ENCODE measurements around the gene SLAIN1. TPM values are rescaled to one million over a fixed set of nuclear protein-coding genes. Genes with fewer than 3 reads are reported as not detected.

Gene SLAIN1
- total and polyA plus RNA-seq, 2 of the 8 experiments (the other 6 are each of a cell fraction or from before 2014, with no cell fraction given) = 35.0 to 37.7 TPM

GRCh38 chr13:77698201-77699058 lies 943 bp downstream of the SLAIN1 start:
- Histone ChIP-seq H2BK20ac (ENCODE audit: low read length) (no peak overlapping the region), H2AK5ac (ENCODE audit: low read depth, low read length) (no peak overlapping the region), H2AFZ (ENCODE audit: low read length) (no peak overlapping the region), H3K4me2 (ENCODE audit: insufficient read depth in 1 of 2, low read depth in 2 of 2, low read length in 2 of 2) (peak overlapping the region; percentile 86 to 95), H3K9ac (replicated peaks in 1 of 4; ENCODE audit: extremely low read depth in 1 of 4, low read depth in 3 of 4, low read length in 3 of 4) (peak overlapping the region; percentile 5 to 77 (median 60); a peak in 6 of 7 replicates), H3K27me3 (replicated peaks in 1 of 4; ENCODE audit: control insufficient read depth in 3 of 4, extremely low read depth in 1 of 4, insufficient read depth in 3 of 4, low read length in 3 of 4) (no peaks in the 10 kb centered on the region; a peak in 1 of 7 replicates), H3K36me3 (ENCODE audit: control insufficient read depth in 2 of 4, insufficient read depth in 4 of 4, low read length in 3 of 4) (no peaks in the 10 kb centered on the region), H4K5ac (ENCODE audit: insufficient read length, low read depth, low read length) (no peak overlapping the region), H3K23ac (ENCODE audit: insufficient read length) (no peak overlapping the region), H3K56ac (replicated peaks; ENCODE audit: insufficient read length, low read depth, low read length) (no peak overlapping the region), H2BK12ac (ENCODE audit: low read depth, low read length) (no peak overlapping the region), H3K14ac (ENCODE audit: insufficient read length) (no peak overlapping the region), H3K79me1 (ENCODE audit: low read depth, low read length) (no peaks in the 10 kb centered on the region; the same call in 1 of the 2 replicates), H2BK15ac (ENCODE audit: low read length) (no peak overlapping the region), H3K27ac (ENCODE audit: low read depth, low read length) (no peak overlapping the region), H3K9me3 (ENCODE audit: insufficient read depth in 2 of 2, low read depth in 1 of 2, low read length in 1 of 2) (no peaks in the 10 kb centered on the region), H4K8ac (ENCODE audit: extremely low read depth, insufficient read depth, low read length) (no peak overlapping the region; the same call in 1 of the 2 replicates), H3K79me2 (ENCODE audit: control insufficient read depth in 1 of 2, insufficient read depth in 2 of 2, low read length in 2 of 2) (peaks cover 0 to 46% of the 10 kb centered on the region in 2 experiments; a peak in 3 of 4 replicates), H3K4me3 (ENCODE audit: extremely low read depth in 1 of 4, insufficient read depth in 2 of 4, low read depth in 3 of 4, low read length in 4 of 4) (peak overlapping the region; percentile 66 to 88 (median 83)), H3K23me2 (ENCODE audit: low read depth, low read length) (peaks cover 4% of the 10 kb centered on the region), H3K18ac (ENCODE audit: extremely low read depth, low read length) (no peak overlapping the region), H2BK5ac (ENCODE audit: low read depth, low read length) (no peak overlapping the region), H3K4me1 (replicated peaks in 1 of 4; ENCODE audit: control insufficient read depth in 3 of 4, insufficient read depth in 4 of 4, low read length in 3 of 4) (peaks cover 0 to 5% (median 4%) of the 10 kb centered on the region in 4 experiments; a peak in 3 of 7 replicates), H4K91ac (replicated peaks; ENCODE audit: insufficient read length, low read length) (no peak overlapping the region), H4K20me1 (replicated peaks in 1 of 2; ENCODE audit: control insufficient read depth in 1 of 2, insufficient read depth in 2 of 2, low read length in 2 of 2) (peaks cover 8 to 16% of the 10 kb centered on the region in 2 experiments), H3K4ac (replicated peaks; ENCODE audit: insufficient read length, low read depth, low read length) (no peak overlapping the region), H2BK120ac (replicated peaks; ENCODE audit: low read depth, low read length) (no peak overlapping the region)
- ChIA-PET POLR2A (ENCODE audit: partially characterized antibody) (interaction anchor here (1.2 to 1.7 kb wide), 3 partner anchors 10 to 23 kb away, joined by 3 to 4 read pairs (median 4); no protein-coding TSS in a partner anchor), CTCF (ENCODE audit: partially characterized antibody) (interaction anchor here (0.7 to 2.5 kb wide), 4 partner anchors 10 to 127 kb away, joined by 3 to 7 read pairs (median 4); no protein-coding TSS in a partner anchor)
- 1% methylated on average over 49 of the region's 75 CpGs; no CpG with 5 or more reads in 1 of the 2 experiments for WGBS, 2 experiments (ENCODE audit: extremely low coverage in 1 of 2, insufficient coverage in 1 of 2, insufficient read length in 1 of 2, insufficient replicate concordance in 2 of 2, low coverage in 1 of 2, low lambda C conversion rate in 2 of 2, missing lambda C conversion rate in 1 of 2)
- DNase-seq (ENCODE audit: low read depth in 1 of 2, low spot score in 2 of 2) = peak in 1 of 2 experiments; percentile 67
- FAIRE-seq = no peak
- peak; percentile 21 to 37; a peak in 1 of 4 replicates for TF ChIP-seq SIN3A (conservative IDR thresholded peaks at IDR 0.05 in 1 of 2, IDR thresholded peaks at IDR 0.05 in 1 of 2; ENCODE audit: low read depth in 1 of 2, low read length in 2 of 2)
- peak in 1 of 3 experiments; percentile 16; a peak in 1 of 4 replicates for TF ChIP-seq CTCF (IDR thresholded peaks at IDR 0.05; ENCODE audit: control extremely low read depth in 1 of 3, insufficient read depth in 1 of 3, low read depth in 1 of 3, low read length in 3 of 3)
- no peak for TF ChIP-seq BACH1 (IDR thresholded peaks at IDR 0.05; ENCODE audit: low read length)
- TF ChIP-seq ASH2L (IDR thresholded peaks at IDR 0.05; ENCODE audit: low read length) = peak; percentile 34
- 0 out of 2 replicates have a peak, but pooled peaks have one; percentile 74 for TF ChIP-seq RBBP5 (IDR thresholded peaks at IDR 0.05; ENCODE audit: borderline replicate concordance, low read depth, low read length)
- TF ChIP-seq TBP (IDR thresholded peaks at IDR 0.05; ENCODE audit: low read depth, low read length) = no peak
- no peak for TF ChIP-seq POU5F1 (IDR thresholded peaks at IDR 0.05; ENCODE audit: low read depth, low read length)

All from H1 (cell line).